Neural crest cell (in vitro differentiated cells): ENCODE data around the gene ALG1. TPM values are rescaled to one million over a fixed set of nuclear protein-coding genes. Genes with fewer than 3 reads are reported as not detected.

Source experiments
- DNase-seq: peaks from one replicate; pipeline ENCODE4 v3.0.0; 2021; ENCODE audit warnings: low read depth, mixed read lengths, low spot score
- H3K27ac Mint-ChIP-seq: one replicate; pipeline ENCODE4 v1.8.0; 2021; ENCODE audit warnings: mild to moderate bottlenecking, mixed read lengths; ENCODE audit not compliant: unreplicated experiment
- H3K27me3 Mint-ChIP-seq: 2 replicates; pipeline ENCODE4 v1.8.0; 2021; ENCODE audit warnings: low read depth, mild to moderate bottlenecking, mixed read lengths
- H3K36me3 Mint-ChIP-seq: 2 replicates; pipeline ENCODE4 v1.8.0; 2021; ENCODE audit warnings: low read depth, mild to moderate bottlenecking, mixed read lengths
- H3K4me1 Mint-ChIP-seq: 2 replicates; pipeline ENCODE4 v1.8.0; 2021; ENCODE audit warnings: mixed read lengths
- H3K4me3 Mint-ChIP-seq: one replicate; pipeline ENCODE4 v1.8.0; 2021; ENCODE audit warnings: mild to moderate bottlenecking, mixed read lengths
- H3K9me3 Mint-ChIP-seq: 2 replicates; pipeline ENCODE4 v1.8.0; 2021; ENCODE audit warnings: mixed read lengths
- CTCF ChIP-seq: fragments of 200-600 bp; sonication (generic); conservative IDR thresholded peaks from 2 replicates; pipeline ENCODE4 v1.5.0; 2021; ENCODE audit warnings: antibody characterized with exemption, mild to moderate bottlenecking
- total RNA-seq: library from RNA; stranded (reverse); gene quantifications from 2 replicates; pipeline ENCODE4 v1.2.1, GENCODE V29; 2021

ALG1 gene
- total RNA-seq, 1 donor from 2014 or later, result 23.2 TPM

- no peak for DNase-seq
- H3K9me3 Mint-ChIP-seq, result no peaks in the 10 kb centered on the region
- H3K4me1 Mint-ChIP-seq, result no peaks in the 10 kb centered on the region
- no peak overlapping the region for H3K4me3 Mint-ChIP-seq
- TF ChIP-seq CTCF, result no peak
- no peaks in the 10 kb centered on the region for H3K36me3 Mint-ChIP-seq
- H3K27ac Mint-ChIP-seq, result no peak overlapping the region
- H3K27me3 Mint-ChIP-seq, result peaks cover 25% of the 10 kb centered on the region
These were observed 11.5 kb upstream of the ALG1 start for GRCh38 chr16:5060073-5060641.

- DNase-seq, result no peak
- no peak for TF ChIP-seq CTCF
These were observed 9.6 kb upstream of the ALG1 start for GRCh38 chr16:5062051-5062450.

GRCh38 chr16:5062790-5063765 lies 8.6 kb upstream of the ALG1 start:
- no peaks in the 10 kb centered on the region for H3K36me3 Mint-ChIP-seq
- H3K27me3 Mint-ChIP-seq, result peaks cover 48% of the 10 kb centered on the region
- TF ChIP-seq CTCF, result no peak
- H3K4me3 Mint-ChIP-seq, result no peak overlapping the region
- H3K9me3 Mint-ChIP-seq, result no peaks in the 10 kb centered on the region
- no peak overlapping the region for H3K27ac Mint-ChIP-seq
- H3K4me1 Mint-ChIP-seq, result no peaks in the 10 kb centered on the region
- no peak for DNase-seq

More at GRCh38 chr16:5062051-5062450, 9.6 kb upstream of the ALG1 start:
- H3K27me3 Mint-ChIP-seq, result peaks cover 37% of the 10 kb centered on the region
- no peaks in the 10 kb centered on the region for H3K9me3 Mint-ChIP-seq
- no peaks in the 10 kb centered on the region for H3K36me3 Mint-ChIP-seq
- H3K27ac Mint-ChIP-seq, result no peak overlapping the region
- H3K4me1 Mint-ChIP-seq, result no peaks in the 10 kb centered on the region
- H3K4me3 Mint-ChIP-seq, result no peak overlapping the region

- no peak overlapping the region for H3K4me3 Mint-ChIP-seq
- no peaks in the 10 kb centered on the region for H3K36me3 Mint-ChIP-seq
- no peak overlapping the region for H3K27ac Mint-ChIP-seq
- no peak for DNase-seq
- peaks cover 47% of the 10 kb centered on the region for H3K27me3 Mint-ChIP-seq
- no peak for TF ChIP-seq CTCF
- H3K9me3 Mint-ChIP-seq, result no peaks in the 10 kb centered on the region
- no peaks in the 10 kb centered on the region for H3K4me1 Mint-ChIP-seq
These were observed 6.7 kb upstream of the ALG1 start for GRCh38 chr16:5064915-5065314.

GRCh38 chr16:5065326-5065725 lies 6.3 kb upstream of the ALG1 start:
- TF ChIP-seq CTCF, result no peak
- peaks cover 47% of the 10 kb centered on the region for H3K27me3 Mint-ChIP-seq
- no peaks in the 10 kb centered on the region for H3K36me3 Mint-ChIP-seq
- no peak overlapping the region for H3K27ac Mint-ChIP-seq
- no peak for DNase-seq
- H3K4me3 Mint-ChIP-seq, result no peak overlapping the region
- no peaks in the 10 kb centered on the region for H3K9me3 Mint-ChIP-seq
- H3K4me1 Mint-ChIP-seq, result no peaks in the 10 kb centered on the region
